ENCODE results near the gene APPL2.

Gene APPL2

DNA sequence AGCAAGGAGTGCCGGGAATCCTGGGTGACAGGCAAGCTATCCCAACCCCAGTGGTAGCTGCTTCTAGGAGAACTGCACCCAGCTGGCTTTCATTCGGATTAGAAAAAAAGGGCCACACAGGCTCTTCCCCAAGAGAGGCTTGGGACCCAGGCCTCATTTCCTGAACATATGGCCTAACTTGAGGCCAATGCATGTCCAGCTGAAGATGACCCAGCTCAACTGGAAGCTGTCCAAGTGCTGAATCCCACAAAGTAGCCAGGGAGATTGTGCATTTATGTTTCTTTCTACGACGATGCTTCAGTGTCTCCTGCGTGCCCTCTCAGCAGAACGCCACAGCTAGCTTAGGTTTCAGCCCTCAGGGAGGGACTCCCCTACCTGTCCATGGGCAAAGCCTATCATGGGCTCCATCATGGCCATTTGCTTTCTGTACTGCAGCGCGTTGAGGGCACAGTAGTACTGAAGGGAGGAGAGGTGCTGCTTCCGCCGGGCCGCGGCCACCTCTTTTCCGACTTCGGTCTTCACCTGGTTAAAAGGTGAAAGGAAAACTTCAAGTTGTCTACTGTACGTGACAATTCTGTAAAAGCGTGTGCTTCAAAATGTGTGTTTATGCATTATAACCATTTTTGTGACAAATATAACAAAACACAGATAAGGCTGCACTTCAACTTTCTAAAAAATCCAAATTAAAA is 29.1 kb downstream of the APPL2 start:
- Histone ChIP-seq H3K4me1 (ENCODE audit: control insufficient read depth in 1 of 2, insufficient read depth in 1 of 2, low read depth in 1 of 2, low read length in 1 of 2) (peaks cover 0 to 9% of the 10 kb centered on the region in 2 experiments), H3K27me3 (no peaks in the 10 kb centered on the region), H3K36me3 (peaks cover 100% of the 10 kb centered on the region), H3K9me3 (no peaks in the 10 kb centered on the region), H3K4me3 (ENCODE audit: low read depth in 1 of 2, low read length in 1 of 2) (no peak overlapping the region), H3K27ac (no peak overlapping the region)
- TF ChIP-seq, protein P1, sequence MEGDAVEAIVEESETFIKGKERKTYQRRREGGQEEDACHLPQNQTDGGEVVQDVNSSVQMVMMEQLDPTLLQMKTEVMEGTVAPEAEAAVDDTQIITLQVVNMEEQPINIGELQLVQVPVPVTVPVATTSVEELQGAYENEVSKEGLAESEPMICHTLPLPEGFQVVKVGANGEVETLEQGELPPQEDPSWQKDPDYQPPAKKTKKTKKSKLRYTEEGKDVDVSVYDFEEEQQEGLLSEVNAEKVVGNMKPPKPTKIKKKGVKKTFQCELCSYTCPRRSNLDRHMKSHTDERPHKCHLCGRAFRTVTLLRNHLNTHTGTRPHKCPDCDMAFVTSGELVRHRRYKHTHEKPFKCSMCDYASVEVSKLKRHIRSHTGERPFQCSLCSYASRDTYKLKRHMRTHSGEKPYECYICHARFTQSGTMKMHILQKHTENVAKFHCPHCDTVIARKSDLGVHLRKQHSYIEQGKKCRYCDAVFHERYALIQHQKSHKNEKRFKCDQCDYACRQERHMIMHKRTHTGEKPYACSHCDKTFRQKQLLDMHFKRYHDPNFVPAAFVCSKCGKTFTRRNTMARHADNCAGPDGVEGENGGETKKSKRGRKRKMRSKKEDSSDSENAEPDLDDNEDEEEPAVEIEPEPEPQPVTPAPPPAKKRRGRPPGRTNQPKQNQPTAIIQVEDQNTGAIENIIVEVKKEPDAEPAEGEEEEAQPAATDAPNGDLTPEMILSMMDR (IDR thresholded peaks at IDR 0.05) = no peak

DNA sequence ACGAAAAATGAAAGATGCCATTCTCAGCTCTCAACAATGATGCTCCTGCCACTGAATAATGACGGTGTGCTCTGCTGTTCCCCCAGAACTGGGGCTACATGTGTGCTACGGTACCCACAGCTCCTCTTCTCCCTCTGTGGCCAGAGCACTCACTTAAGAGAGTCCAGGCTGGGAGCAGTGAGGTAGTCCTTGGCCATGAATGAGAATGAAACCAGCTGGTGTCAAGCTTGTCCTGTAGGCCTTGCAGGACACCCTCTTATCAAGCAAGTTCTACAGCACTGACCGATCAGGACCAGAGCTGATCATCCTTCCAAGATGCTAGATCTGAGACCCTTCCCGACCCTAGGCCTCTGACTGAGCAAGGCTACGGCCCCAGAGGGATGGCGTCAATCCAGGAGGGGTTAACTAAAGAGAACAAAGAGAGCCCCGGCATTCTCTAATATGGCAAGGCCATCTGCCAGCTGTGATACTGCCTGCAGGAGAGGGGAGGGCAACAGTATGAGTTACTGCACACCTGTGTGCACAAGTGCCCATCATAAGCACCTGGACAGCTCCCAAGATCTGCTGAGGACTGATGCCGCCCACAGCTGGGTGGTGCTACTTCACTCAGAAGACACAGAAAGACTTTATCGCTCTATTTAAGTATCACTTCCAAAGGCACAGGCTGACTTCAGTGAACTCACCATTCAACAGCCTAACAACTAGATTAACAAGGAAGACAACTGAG is 30.5 kb downstream of the APPL2 start:
- no peaks in the 10 kb centered on the region for H3K9me3 ChIP-seq
- H3K27me3 ChIP-seq = no peaks in the 10 kb centered on the region
- H3K27ac ChIP-seq = no peak overlapping the region
- H3K4me1 ChIP-seq (ENCODE audit: control insufficient read depth in 1 of 2, insufficient read depth in 1 of 2, low read depth in 1 of 2, low read length in 1 of 2) = peaks cover 0 to 1% of the 10 kb centered on the region in 2 experiments
- TF ChIP-seq, protein P1 (IDR thresholded peaks at IDR 0.05) = no peak
- peaks cover 100% of the 10 kb centered on the region for H3K36me3 ChIP-seq
- no peak overlapping the region for H3K4me3 ChIP-seq (ENCODE audit: low read depth in 1 of 2, low read length in 1 of 2)

DNA sequence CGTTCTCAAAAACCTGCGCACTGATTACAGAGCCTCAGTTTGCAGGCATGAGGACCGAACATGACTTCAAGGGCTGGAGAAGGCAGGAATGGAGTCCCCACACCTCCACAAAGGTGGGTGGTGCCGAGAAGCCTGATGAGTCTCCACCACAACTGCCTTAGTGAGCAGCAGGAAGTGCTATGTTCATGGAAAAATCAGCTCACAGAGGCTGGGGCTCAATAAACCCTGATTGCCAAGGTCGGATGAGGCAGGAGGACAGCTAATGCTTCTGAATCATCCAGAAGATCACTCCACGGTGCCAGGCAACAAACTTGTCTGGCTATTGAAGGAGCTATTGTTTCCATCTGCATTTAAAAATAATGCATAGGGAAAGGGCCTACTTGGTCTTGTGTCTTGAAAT is 31.1 kb downstream of the APPL2 start:
- TF ChIP-seq, protein P1 (IDR thresholded peaks at IDR 0.05) = no peak
- Histone ChIP-seq H3K27ac (no peak overlapping the region), H3K36me3 (peaks cover 100% of the 10 kb centered on the region)

DNA sequence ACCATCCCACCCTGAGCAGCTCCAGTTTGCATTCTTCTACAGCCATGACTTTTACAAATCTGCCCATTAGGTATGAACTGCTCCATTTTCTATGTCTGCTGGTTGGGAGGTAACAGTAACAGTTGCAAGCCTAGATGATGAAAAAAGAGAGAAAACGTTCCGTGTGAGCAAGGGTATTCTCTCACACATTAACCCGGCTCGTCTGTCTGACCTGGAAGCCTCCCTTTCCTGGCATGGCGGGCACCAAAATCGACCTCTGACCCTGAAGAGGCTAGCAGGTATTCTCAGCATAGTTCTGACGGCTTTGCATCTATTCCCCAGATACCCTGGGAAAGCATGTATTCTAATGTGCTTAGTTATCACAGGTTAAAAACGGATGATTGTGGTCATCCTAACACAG is 31.8 kb downstream of the APPL2 start:
- peaks cover 3 to 5% of the 10 kb centered on the region in 2 experiments for H3K4me1 ChIP-seq (ENCODE audit: control insufficient read depth in 1 of 2, insufficient read depth in 1 of 2, low read depth in 1 of 2, low read length in 1 of 2)
- TF ChIP-seq, protein P1 (IDR thresholded peaks at IDR 0.05) = no peak
- H3K4me3 ChIP-seq (ENCODE audit: low read depth in 1 of 2, low read length in 1 of 2) = no peak overlapping the region
- H3K27ac ChIP-seq = no peak overlapping the region
- no peaks in the 10 kb centered on the region for H3K27me3 ChIP-seq
- H3K36me3 ChIP-seq = peaks cover 98% of the 10 kb centered on the region
- no peaks in the 10 kb centered on the region for H3K9me3 ChIP-seq

More for the DNA sequence above, 31.1 kb downstream of the APPL2 start:
- H3K9me3 ChIP-seq = no peaks in the 10 kb centered on the region
- H3K4me3 ChIP-seq (ENCODE audit: low read depth in 1 of 2, low read length in 1 of 2) = no peak overlapping the region
- no peaks in the 10 kb centered on the region for H3K4me1 ChIP-seq (ENCODE audit: control insufficient read depth in 1 of 2, insufficient read depth in 1 of 2, low read depth in 1 of 2, low read length in 1 of 2)
- H3K27me3 ChIP-seq = no peaks in the 10 kb centered on the region

DNA sequence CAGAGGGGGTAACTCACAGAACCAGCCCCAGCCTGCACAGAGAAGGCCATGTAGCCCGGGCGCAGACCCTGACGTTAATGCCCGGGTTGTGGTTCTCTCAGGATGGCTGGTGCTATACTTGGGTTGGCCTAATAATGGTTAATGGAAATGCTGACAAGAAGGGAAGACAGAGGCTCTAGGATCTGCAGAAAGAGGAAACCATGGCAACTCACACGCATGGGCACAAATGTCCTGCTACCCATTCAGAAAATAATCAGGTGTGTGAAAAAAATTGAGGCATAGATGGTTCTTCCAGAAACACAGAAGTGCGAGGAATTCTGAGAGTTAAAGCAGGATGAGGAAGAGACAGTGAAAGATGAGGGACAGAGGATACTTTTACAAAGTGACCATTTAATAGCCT is 33.8 kb downstream of the APPL2 start:
- Histone ChIP-seq H3K27me3 (no peaks in the 10 kb centered on the region), H3K4me1 (ENCODE audit: control insufficient read depth in 1 of 2, insufficient read depth in 1 of 2, low read depth in 1 of 2, low read length in 1 of 2) (peaks cover 11 to 14% of the 10 kb centered on the region in 2 experiments), H3K27ac (no peak overlapping the region), H3K36me3 (peaks cover 98% of the 10 kb centered on the region), H3K9me3 (no peaks in the 10 kb centered on the region), H3K4me3 (ENCODE audit: low read depth in 1 of 2, low read length in 1 of 2) (no peak overlapping the region)
- TF ChIP-seq, protein P1 (IDR thresholded peaks at IDR 0.05) = no peak
